ENCODE data around the gene HECA.

HECA gene

GRCh38 chr6:139159016-139159415, 24.1 kb downstream of the HECA start:
- no peak for TF ChIP-seq CTCF (IDR thresholded peaks at IDR 0.05; ENCODE audit: low read depth, low read length, missing control alignments)
- H3K4me3 ChIP-seq (ENCODE audit: low read depth, low read length): no peak overlapping the region
- no peak for DNase-seq (ENCODE audit: low read depth)

- DNase-seq (ENCODE audit: low read depth): no peak
- no peak for TF ChIP-seq CTCF (IDR thresholded peaks at IDR 0.05; ENCODE audit: low read depth, low read length, missing control alignments)
- no peak overlapping the region for H3K4me3 ChIP-seq (ENCODE audit: low read depth, low read length)
Measured at GRCh38 chr6:139161169-139161568, 26.3 kb downstream of the HECA start.

- DNase-seq (ENCODE audit: low read depth): peak; percentile 89
- no peak overlapping the region for H3K4me3 ChIP-seq (ENCODE audit: low read depth, low read length)
- TF ChIP-seq CTCF (IDR thresholded peaks at IDR 0.05; ENCODE audit: low read depth, low read length, missing control alignments): no peak
Measured at GRCh38 chr6:139161817-139162284, 27.0 kb downstream of the HECA start.

GRCh38 chr6:139164001-139164400, 29.1 kb downstream of the HECA start:
- no peak overlapping the region for H3K4me3 ChIP-seq (ENCODE audit: low read depth, low read length)
- no peak for DNase-seq (ENCODE audit: low read depth)
- no peak for TF ChIP-seq CTCF (IDR thresholded peaks at IDR 0.05; ENCODE audit: low read depth, low read length, missing control alignments)

- DNase-seq (ENCODE audit: low read depth): no peak
- H3K4me3 ChIP-seq (ENCODE audit: low read depth, low read length): no peak overlapping the region
- TF ChIP-seq CTCF (IDR thresholded peaks at IDR 0.05; ENCODE audit: low read depth, low read length, missing control alignments): no peak
Measured at GRCh38 chr6:139165324-139165723, 30.4 kb downstream of the HECA start.

- DNase-seq (ENCODE audit: low read depth): no peak
- TF ChIP-seq CTCF (IDR thresholded peaks at IDR 0.05; ENCODE audit: low read depth, low read length, missing control alignments): no peak
- no peak overlapping the region for H3K4me3 ChIP-seq (ENCODE audit: low read depth, low read length)
Measured at GRCh38 chr6:139166238-139166955, 31.5 kb downstream of the HECA start.

GRCh38 chr6:139166956-139167313, 32.1 kb downstream of the HECA start:
- TF ChIP-seq CTCF (IDR thresholded peaks at IDR 0.05; ENCODE audit: low read depth, low read length, missing control alignments): no peak
- H3K4me3 ChIP-seq (ENCODE audit: low read depth, low read length): no peak overlapping the region
- no peak for DNase-seq (ENCODE audit: low read depth)

Measured in GM12864 (cell line).